Medulla oblongata (tissue), 1 donor: ENCODE data around the gene IGF2R.
"Not testable (repeated sequence)": the region's sequence is repeated elsewhere in the genome, so short reads cannot be mapped to it uniquely, and the experiment has no call there.

Experiments
- DNase-seq: peaks from one replicate; pipeline ENCODE4 v3.0.0-alpha.2; 2015; ENCODE audit errors: extremely low spot score

IGF2R gene

DNA sequence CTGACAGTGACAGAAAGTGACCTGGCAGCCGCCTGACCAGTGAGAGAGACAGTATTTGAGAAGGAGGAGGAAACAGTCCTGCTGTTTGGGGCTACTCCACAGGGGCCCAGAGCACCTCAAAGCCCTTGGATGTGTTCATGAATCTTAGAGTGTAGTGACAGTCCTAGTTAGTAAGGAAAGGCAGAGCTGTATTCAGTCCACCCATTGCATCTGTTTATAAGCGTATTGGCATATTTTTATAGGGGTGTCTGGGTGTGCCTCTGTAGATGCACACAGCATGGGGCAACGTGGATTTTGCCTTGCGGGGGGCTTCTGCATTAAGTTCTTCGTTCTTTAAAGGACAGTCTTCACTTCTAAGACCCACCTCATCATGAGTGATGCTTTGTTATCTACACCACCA, 108.1 kb downstream of the IGF2R start:
- no peak for DNase-seq

DNA sequence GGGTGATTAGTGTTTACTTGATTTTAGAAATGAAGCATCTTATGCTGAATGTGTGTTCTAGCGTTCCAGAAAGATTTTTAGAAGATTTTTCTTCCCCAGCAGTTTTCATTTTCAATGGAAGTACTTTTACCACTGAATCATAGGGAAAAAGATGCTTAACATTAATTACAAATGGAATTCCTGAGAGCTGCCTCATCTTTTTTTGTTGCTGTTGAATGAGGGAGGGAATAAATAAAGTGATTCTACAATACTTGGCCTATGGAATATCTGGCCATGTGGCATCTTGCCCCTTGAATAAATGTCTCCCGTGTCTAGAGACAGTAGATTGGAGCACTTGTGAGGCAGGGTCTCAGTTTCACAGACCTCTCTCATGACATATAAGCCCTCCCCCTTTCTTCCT, 108.6 kb downstream of the IGF2R start:
- no peak for DNase-seq

DNA sequence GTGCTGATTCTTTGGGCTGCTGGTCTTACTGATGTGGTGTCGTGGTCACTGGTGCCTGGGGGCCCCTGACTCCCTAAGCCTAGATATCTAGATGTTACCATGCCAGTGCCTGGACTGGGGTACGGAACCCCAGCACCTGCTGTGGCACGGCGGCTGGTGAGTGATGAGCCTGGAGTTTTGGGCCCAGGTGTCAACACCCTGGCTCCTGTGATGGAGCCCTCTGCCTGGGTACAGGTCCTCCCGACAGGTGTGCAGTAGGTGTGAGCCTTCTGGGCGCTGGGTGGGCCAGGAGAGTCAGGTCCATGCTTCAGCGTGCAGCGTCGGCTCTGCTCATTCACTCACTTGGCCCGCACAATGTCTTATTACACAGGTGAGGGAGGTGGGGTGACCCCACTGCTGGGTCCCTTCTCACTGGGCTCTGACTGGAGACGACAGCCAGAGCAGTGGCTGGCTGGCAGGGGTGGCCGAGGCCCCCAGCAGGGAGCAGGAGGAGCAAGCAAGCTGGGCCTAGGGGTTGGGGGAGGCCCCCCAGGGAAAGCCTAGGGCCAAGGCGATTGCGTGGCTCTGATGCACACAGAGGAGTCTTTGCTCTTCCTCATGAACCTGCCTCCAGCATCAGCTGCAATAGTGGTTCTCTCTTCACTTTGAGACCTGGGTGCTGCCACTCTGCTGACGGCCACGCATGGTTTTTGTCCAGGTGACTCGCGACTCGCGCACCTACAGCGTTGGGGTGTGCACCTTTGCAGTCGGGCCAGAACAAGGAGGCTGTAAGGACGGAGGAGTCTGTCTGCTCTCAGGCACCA, 110.2 kb downstream of the IGF2R start:
- DNase-seq, result no peak

DNA sequence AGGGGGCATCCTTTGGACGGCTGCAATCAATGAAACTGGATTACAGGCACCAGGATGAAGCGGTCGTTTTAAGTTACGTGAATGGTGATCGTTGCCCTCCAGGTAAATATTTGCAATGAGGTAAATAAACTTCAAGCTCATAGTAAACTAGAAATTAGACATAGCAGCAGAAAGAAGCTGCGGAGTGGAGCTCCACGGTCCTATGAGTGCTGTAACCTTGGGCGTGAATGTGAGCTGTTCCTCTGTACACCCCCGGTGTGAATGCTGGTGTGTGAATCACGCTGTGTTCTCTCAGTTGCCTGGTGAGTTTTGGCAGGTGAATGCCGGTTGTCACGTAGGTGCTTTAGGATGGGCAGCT, 110.8 kb downstream of the IGF2R start:
- no peak for DNase-seq

DNA sequence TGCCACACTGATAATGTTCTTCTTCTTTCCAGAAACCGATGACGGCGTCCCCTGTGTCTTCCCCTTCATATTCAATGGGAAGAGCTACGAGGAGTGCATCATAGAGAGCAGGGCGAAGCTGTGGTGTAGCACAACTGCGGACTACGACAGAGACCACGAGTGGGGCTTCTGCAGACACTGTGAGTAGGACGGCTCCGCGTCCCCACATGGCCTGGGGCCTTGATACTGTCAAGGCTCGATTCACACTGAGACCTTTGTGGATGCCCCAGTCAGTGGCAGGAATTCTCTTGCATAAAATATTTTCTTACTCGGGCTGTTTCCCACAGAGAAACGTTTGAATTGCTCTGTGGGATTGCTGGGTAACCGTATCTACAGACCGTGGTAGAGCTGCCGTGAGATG, 111.2 kb downstream of the IGF2R start:
- no peak for DNase-seq

DNA sequence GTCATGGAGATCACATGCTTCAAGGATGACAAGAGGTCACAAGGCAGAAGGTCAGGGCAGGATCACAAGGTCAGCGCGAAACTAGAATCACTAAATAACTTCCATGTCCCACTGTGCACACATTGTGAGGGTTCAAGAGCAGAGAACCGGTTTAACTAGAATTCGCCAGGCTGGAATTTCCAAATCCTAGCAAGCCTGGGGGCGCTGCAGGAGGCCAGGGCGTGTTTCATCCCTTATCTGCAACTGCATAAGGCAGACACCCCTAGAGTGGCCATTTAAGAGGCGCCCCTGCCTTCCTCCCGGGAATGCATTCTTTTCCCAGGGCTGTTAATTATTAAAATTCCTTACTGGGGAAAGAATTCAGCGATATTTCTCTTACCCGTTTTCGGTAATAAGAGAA, 112.5 kb downstream of the IGF2R start:
- no peak for DNase-seq

DNA sequence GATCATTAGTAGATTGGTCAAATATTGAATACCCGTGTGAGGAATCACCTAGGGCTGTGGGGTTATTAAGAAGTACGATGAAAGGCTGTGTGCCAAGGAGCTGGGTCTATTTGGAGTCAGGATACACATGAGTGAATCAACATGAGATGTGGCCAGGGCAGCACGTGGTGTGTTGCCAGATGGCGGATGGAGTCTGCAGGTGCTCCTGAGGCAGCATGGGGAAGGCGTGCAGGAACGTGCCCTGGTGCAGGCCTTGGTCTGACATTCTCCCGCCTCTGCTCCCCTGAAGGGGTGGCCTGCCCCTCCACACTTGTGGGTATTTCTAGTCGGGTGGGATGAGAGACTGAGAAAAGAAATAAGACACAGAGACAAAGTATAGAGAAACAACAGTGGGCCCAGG, 113.7 kb downstream of the IGF2R start:
- DNase-seq, result no peak

DNA sequence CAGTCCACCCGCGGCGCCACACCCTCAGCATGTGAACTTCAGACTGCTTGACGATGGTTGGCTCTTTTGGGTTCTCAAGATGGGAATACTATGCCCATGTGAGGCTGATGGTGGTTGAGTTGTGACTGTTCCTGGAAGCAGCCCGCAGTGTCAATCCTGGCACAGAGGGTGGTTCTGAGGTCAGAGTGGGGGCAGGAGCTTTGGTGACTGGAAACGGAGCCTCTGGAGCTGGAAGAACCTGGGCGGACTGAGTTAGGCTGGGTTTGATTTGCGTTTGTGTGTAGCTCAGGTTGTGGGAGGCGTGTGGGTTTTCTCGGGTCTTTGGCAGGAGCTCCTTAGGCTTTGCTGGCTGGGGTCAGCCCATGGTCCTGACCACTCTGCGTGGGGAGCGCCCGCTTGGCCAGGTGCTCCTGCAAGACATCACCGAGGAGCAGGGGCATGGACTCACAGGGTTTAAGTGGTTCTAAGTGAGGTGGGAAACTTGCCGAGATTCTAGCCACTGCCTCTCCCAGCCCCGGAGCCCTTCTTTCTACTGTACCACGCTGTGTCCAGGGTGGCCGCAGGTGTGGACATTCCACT, 115.4 kb downstream of the IGF2R start:
- DNase-seq, result no peak

DNA sequence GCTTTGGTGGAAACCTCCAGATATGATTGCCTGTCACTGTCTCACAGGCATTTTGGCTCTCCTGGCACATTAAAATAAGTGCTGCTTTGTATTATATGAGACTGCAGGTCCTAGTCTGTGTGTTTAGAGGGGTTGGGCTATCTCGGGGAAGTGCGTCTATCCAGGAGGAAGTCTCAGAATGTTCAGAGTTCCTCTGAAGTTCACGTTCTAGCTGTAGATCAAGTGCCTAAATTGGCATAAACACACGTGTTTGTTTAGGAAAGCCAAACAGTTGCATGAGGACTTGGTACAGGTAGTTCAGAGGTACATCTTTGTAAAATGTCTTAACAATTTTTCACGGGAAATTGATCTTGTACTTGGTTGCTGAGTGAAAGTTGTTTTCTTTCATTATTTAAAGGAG, 116.3 kb downstream of the IGF2R start:
- DNase-seq, result no peak

DNA sequence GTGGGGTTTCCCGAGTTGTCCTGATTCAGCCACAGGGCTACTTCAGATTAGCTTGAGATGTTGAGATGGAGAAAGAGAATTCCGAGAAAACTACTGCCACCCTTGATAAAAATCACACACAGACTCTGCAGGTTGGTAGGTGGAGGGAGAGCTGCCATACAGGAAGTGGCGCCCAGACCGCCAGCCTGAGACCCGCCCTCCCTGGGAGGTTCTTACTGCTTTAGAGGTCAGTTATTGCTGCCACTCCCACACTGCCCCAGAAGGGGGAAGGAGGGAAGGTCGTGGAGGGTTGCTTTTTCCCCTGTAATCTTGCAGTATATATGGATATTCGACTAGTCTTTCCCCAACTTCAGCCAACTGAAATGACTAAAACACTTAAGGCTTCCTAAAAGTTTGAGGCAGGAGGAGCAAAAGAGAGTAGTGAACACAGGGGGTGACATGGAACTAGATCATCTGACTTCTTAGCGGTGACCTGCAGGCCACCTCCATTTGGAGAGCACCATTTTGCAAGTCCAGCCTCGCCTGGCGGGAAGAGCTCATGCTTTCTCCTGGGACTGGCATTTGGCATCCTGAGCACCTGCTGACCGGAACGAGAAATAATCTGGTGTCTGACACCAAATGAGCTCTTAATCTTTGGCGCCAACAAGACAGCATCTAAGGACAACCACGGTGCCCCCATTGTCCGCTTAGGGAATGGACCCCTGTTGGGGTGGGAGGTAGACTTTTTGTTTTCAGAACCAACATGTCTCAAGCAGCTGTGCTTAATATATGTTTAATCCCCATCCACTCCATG, 117.0 kb downstream of the IGF2R start:
- no peak for DNase-seq

DNA sequence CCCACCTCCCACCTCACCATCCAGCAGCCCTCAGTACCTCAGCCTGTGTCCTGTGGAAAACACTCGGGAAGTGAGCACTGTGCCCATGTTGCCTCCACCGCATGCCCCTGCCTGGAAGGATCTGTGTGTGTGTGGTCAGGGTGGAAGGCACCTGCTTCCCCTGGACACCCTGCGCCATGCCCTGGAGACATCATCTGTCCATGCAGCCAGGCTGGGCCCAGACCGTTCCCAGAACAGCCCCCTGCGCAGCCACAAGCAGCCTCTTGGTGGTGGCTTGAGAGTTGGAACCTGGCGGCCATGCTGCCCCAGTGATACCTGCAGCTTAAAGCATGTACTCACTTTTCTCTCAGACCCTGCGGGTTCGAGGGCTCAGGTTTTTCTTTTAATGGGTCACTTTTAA, 117.9 kb downstream of the IGF2R start:
- DNase-seq, result no peak

DNA sequence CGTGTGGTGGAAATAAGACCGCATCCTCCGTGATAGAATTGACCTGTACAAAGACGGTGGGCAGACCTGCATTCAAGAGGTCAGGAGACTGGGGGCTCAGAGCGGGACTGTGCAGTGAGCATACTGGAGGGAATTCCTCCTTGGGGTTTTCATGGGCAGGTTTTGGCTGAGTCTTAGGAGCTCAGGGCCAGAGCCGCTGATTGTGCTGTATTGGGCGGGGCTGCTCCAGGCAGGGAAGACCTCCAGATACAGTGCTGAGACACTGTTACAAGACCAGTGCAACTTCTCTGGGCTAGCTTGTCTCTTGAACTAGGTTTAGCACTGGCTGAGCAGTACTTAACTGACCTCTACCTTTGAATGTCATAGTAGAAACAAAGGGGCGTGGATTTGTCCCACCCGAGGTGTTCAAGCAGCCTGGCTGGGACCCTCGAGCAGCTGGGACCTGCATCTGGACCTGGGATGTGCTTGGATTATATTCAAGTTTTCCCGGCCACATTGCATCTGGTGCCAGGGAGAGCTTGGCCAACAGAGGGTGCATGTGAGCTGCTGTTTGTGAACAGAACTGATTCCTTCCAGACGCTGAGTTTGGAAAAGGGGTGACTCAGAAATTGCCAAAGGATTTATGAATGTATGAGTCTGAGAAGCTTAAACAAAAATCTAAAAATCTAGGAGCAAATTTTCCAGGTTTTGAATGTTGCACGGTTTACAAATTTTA, 119.3 kb downstream of the IGF2R start:
- peak; percentile 77 for DNase-seq

DNA sequence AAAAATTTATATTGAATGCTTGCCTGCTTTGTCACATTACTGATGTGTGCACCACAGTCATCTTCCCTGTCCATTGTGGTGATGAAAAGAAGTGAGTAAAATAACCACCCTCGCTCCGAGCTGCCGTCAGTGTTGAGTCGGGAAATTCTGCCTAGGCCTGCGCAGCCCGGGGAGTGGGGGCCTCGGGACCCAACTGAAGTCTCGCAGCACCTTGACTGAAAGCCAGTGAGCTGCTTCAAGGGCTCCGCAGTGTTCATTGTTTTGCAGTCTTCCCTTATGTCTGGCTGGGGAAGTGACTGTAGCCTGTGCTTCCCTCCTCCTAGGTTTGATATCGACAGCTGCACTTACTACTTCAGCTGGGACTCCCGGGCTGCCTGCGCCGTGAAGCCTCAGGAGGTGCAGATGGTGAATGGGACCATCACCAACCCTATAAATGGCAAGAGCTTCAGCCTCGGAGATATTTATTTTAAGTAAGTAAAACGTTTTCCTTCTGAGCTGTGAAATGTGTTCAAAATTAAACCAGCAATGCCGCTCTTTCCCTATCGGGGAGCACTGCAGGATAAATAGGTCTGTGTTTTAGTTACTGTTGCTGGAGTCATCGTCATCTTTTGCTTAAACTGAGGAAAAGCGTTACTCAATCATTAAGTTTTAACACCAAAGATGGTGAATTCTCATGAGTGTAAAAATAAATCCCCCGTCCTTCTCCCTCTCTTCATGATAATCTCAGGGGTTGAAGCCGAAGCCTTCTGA, 120.1 kb downstream of the IGF2R start:
- DNase-seq, result no peak

DNA sequence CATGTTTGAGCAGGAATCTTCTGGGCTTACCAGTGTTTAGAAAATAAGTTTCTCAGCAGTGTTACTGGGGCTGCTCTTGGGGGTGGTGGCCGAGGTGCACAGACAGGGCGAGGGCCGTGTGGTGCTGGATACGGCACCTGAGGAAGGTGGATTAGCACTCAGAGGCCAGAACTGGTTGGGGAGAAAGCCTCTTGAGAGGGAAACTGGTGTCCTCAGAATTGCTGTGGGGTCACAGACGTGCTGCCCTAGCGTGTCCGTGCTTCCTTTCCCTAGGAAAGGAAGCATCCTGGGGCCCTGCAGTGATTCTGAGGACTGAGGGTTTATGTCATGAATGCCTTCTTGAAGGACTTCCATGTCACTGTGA, 120.6 kb downstream of the IGF2R start:
- no peak for DNase-seq

DNA sequence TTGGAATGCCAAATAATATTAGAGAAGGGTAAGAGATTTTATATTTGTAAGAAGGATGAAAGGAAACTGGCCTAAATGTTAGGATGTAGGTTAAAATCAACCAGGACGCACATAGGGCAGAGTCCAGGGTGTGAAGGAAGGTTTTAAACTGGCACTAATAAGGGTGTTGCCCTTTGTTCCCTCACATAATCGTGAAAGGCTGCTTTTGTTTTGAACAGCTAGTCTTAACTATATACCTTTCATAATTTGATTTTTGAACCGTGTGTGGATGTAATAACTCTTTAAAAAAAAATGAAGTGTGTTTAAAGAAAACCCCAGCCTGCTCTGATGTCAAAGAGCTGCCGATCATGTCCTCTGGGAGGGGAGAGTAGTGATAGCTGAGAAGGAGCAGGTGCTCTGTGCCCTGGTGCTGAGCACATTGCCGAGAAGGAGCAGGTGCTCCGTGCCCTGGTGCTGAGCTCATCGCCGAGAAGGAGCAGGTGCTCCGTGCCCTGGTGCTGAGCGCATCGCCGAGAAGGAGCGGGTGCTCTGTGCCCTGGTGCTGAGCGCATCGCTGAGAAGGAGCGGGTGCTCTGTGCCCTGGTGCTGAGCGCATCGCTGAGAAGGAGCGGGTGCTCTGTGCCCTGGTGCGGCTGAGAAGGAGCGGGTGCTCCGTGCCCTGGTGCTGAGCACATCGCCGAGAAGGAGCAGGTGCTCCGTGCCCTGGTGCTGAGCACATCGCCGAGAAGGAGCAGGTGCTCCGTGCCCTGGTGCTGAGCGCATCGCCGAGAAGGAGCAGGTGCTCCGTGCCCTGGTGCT, 121.8 kb downstream of the IGF2R start:
- not testable (repeated sequence) for DNase-seq

DNA sequence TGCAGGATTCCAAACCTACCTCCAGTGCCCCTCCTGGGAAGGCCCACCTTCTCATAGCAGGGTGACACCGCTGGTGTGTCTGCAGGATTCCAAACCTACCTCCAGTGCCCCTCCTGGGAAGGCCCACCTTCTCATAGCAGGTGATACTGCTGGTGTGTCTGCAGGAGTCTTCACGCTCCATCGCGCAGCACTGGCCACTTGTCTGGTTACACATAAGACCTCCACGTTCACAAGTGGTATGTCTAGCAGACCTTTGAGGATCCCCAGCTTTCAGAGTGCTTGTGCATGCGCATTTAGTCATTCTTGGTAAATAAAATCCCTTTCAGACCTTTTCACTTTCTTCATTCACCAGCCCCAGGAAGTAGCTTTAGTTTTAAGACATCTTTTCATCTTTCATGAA, 123.3 kb downstream of the IGF2R start:
- DNase-seq, result not testable (repeated sequence)

DNA sequence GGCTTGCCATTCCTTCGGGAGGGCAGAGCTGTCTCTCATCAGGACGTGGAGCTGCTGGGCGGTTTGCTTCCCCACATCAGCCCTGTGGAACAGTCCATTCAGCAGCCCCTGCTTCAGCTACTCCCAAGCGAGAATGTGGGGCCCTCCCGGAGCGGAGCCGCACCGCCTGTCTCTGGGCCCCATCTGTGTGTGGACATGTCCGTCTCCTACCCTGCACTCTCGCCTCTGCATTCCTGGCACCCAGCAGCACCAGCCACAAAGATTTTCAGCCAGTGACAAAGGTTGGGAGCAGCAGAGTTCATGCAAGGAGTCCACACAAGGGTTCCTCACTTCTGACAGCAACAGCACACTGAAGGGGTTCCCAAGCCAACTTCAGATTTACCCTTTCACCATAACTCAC, 123.7 kb downstream of the IGF2R start:
- DNase-seq, result no peak

DNA sequence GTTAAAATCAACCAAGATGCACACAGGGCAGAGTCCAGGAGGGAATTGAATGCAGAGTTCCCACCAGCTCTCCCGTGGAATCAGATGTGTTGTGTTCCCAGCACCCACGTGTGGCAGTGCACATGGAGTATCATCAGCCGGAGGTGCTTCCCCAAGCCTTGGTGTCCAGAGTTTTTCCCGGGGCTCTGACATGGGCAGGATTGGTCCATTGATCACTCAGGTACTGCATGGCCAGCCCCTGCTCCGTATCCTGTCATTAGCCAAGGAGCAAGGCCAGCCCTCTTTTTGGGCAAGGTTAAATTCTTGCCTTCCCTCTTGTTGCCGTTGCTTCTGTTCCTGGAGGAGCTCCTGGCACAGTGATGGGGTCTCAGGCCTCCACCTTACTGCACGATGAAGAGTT, 124.2 kb downstream of the IGF2R start:
- no peak for DNase-seq

DNA sequence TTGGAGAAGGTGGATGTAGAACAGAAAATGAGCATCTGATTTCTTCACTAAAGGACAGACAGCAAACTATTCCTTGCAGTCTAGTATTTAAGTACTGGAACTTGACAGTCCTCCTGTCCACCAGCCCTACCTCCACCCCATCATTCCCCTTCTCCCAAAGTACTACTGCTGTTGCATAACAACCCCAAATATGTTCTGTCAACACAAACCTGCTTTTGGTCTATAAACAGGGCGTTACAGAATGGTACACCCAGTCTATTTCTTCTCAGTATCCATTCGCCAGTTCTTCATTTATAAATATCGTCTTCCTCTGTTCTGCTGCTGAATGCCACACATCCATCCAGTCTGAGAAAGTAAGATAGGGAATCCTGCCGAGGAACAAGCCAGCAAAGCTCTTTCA, 125.1 kb downstream of the IGF2R start:
- DNase-seq, result no peak

DNA sequence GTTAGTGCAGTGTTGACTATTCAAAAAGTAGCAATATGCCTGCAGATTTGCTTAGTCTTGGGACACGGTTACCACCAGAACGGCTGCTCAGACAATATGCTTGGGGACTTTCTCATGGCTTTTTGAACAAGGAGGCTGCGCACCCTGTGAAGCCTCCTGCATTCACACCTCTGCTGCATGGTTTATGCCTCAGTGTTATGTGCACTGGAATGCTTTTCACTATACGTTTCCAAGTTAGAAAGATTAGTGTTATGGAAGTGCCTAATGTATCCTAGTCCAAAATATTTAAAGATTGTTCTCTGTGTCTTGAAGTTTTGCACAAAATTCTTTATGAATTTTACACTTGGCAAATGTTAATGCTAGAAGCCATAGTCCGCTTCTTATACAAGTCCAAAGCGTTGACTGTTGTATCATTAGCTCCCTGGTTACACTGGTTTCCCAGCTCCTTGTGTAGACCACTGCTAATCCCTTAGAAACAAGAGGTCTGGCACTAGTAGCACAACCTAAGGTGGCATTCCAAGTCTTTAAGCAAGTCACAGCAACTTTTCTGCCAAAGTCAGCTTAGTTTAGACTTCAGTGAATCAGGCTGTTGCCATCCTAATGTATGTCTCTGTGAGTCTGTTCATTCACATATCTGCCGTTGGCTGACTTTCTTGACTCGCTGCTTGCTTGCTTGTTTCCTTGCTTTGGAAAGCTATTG, 126.4 kb downstream of the IGF2R start:
- DNase-seq, result no peak
